ENCODE measurements around the gene MAP6.
A peak's percentile ranks its signal among the peaks of the same experiment; 100 is the strongest.

MAP6 gene

DNA sequence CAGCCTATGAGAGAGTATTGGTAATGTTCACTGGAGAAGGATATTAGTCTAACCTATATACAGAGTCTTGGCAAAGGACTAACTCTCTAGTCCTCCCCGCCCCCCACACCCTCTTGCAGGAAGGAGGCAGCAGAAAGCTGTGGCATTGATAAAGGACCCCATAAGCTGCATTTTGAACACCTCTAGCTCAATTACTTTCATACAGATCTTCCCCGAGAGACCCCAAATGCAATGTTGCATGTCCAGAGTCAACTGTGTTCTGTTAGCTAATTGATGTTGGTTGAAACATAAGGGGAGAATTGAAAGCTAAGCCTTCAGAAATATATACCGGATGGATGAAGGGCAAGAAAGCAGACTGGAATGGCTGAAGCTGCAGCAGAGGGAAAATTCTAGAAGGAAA is 2.8 kb downstream of the MAP6 start:
- DNase-seq: no peak

GRCh38 chr11:75665126-75665525 is 3.7 kb downstream of the MAP6 start:
- DNase-seq: no peak

DNA sequence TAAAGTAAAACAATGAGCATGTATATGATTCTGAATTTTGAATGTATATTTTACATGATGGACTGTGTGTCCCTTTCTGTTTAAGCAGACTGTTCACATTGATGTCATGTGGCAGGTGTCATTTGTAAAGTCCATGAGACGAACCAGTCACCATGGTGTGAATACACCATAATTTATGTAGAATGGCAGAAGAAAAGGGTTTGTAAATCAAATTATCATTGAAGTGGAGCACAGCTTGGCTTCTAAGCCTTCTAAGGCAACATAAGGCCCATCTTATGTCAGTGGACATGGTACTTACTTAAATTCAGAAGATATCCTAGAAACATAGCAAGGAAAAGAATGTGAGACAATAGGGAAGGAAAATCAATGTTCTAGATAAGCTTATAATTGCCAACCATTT is 4.4 kb downstream of the MAP6 start:
- DNase-seq: no peak

- DNase-seq: no peak
These were observed 5.0 kb downstream of the MAP6 start for GRCh38 chr11:75663808-75664207.

- no peak for DNase-seq
These were observed 9.0 kb downstream of the MAP6 start for GRCh38 chr11:75659836-75660235.

GRCh38 chr11:75656044-75656727 is 12.7 kb downstream of the MAP6 start:
- DNase-seq: no peak

- DNase-seq: no peak
These were observed 13.2 kb downstream of the MAP6 start for GRCh38 chr11:75655605-75656004.

- no peak for DNase-seq
These were observed 14.5 kb downstream of the MAP6 start for GRCh38 chr11:75654314-75654713.

DNA sequence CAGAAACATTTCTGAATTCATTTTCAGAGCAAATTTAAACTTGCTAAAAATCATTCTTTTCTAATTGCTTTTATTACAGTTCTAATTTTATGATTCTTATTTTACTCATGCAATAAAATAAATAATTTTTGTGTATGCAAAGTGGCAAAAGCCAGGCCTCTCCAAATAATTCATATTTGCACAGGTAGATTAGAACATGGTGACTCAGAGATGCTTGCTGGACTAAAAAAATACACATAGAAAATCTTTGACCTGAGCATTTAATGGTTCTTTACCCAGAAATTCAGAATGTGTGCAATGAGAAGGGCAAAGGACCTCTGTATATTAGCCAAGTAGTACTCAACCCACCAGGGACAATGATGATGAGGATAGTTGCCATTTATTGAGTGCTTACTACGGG is 15.3 kb downstream of the MAP6 start:
- no peak for DNase-seq

GRCh38 chr11:75652936-75653335 is 15.9 kb downstream of the MAP6 start:
- no peak for DNase-seq

GRCh38 chr11:75651218-75651617 is 17.6 kb downstream of the MAP6 start:
- DNase-seq: no peak

DNA sequence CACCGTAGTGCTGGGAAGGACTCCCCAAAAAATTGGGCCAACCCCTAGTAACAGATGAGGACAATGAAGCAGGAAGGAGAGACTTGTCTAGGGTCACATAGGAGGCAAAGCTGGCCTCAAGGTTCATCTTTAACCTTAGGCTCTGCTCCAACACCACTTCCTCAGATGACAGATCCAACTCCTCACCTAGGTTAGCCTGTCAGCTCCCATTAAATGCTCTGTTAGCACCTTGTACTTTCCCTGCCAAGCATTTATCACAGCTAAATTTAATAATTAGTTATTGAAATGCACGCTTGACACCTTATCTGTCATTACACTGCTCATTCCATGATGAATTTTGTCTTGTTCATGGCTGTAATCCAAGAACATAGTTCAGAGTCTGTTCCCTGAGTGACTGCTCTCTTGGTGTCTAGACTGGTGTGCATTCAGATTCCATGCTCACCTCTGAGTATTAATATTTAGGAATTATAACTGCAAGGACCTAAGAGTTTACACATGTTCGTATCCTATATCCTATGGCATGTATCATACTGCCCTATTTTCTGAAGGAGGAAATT is 18.6 kb downstream of the MAP6 start:
- no peak for DNase-seq

- DNase-seq: no peak
These were observed 23.9 kb downstream of the MAP6 start for GRCh38 chr11:75644946-75645345.

DNA sequence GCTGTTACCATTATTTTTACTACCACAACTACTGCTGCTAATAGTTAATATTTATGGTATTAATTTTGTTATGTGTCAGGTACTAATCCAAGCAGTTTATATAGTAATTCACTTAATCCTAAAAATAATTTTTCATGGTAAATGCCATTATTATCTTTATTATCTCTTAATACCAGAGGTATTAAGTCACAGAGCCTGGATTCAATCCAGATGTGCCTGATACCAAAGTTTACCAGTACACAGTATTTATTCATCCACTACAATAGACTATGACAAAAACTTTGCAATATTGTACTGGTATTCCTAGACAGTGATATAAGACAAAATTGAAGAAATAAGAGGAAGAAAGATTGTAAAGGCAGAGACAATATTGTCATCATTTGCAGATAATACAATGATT is 24.5 kb downstream of the MAP6 start:
- DNase-seq: no peak

- no peak for DNase-seq
These were observed 26.3 kb downstream of the MAP6 start for GRCh38 chr11:75642402-75643113.

- DNase-seq: peak; percentile 22 to 92 (median 80)
These were observed 29.1 kb downstream of the MAP6 start for GRCh38 chr11:75639762-75640181.

GRCh38 chr11:75637998-75638397 is 30.8 kb downstream of the MAP6 start:
- DNase-seq: no peak

- DNase-seq: no peak
These were observed 33.6 kb downstream of the MAP6 start for GRCh38 chr11:75635066-75635862.

DNA sequence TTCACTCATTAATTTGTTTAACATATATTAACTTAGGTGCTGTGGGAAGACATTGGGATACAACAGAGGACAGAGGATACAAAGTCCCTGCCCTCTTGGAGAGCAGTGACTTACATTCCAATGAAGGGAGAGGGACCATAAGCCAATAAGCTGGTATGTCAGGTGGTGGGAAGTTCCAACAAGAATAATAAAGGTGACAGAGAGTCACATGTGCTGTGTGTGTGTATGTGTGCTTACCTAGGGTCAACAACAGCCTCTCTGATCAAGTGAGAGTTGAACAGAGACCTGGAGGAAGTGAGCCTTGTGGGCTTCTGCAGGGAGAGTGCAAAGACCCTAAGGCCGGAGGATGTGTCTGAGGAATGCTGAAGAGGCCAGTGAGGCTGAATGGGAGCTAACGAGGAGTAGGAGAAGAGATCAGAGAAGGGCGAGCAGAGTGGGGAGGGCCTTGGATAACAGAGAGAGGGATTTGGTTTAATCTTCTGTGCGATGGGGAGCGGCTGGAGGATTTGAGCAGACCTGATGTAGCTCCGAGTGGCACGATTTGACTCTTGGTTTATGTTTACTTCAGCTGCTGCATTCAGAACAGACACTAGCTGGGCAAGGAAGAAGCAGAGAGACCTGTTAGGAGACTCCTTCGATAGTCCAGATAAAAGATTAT is 35.3 kb downstream of the MAP6 start:
- DNase-seq: no peak

- DNase-seq: no peak
These were observed 35.9 kb downstream of the MAP6 start for GRCh38 chr11:75632962-75633361.

- DNase-seq: no peak
These were observed 36.4 kb downstream of the MAP6 start for GRCh38 chr11:75632450-75632849.

- DNase-seq: no peak
These were observed 37.6 kb downstream of the MAP6 start for GRCh38 chr11:75631086-75631730.
